ENCODE results near the gene KAT5.
"Not testable (repeated sequence)": the region's sequence is repeated elsewhere in the genome, so short reads cannot be mapped to it uniquely, and the experiment has no call there.

The KAT5 gene

GRCh38 chr11:65680192-65680743, 31.8 kb upstream of the KAT5 start:
- TF ChIP-seq CTCF (IDR thresholded peaks at IDR 0.05; ENCODE audit: unreplicated experiment in 3 of 3), result no peak
- Mint-ChIP-seq H3K27me3 (ENCODE audit: low read depth) (peaks cover 6% of the 10 kb centered on the region), H3K9me3 (no peaks in the 10 kb centered on the region), H3K27ac (no peak overlapping the region), H3K36me3 (ENCODE audit: low read depth) (no peaks in the 10 kb centered on the region), H3K4me3 (no peak overlapping the region), H3K4me1 (no peaks in the 10 kb centered on the region)

GRCh38 chr11:65683480-65683879, 28.6 kb upstream of the KAT5 start:
- H3K27me3 Mint-ChIP-seq (ENCODE audit: low read depth); H3K36me3 Mint-ChIP-seq (ENCODE audit: low read depth); H3K4me1 Mint-ChIP-seq; H3K9me3 Mint-ChIP-seq; H3K27ac Mint-ChIP-seq; H3K4me3 Mint-ChIP-seq: not testable (repeated sequence)

- Mint-ChIP-seq H3K27me3 (ENCODE audit: low read depth) (peaks cover 6% of the 10 kb centered on the region), H3K27ac (no peak overlapping the region), H3K4me3 (no peak overlapping the region), H3K36me3 (ENCODE audit: low read depth) (no peaks in the 10 kb centered on the region), H3K4me1 (no peaks in the 10 kb centered on the region), H3K9me3 (no peaks in the 10 kb centered on the region)
- no peak for TF ChIP-seq CTCF (IDR thresholded peaks at IDR 0.05; ENCODE audit: unreplicated experiment in 3 of 3)
These were observed 26.1 kb upstream of the KAT5 start for GRCh38 chr11:65685981-65686380.

- not testable (repeated sequence) for H3K27me3 Mint-ChIP-seq (ENCODE audit: low read depth); H3K36me3 Mint-ChIP-seq (ENCODE audit: low read depth); H3K27ac Mint-ChIP-seq; H3K9me3 Mint-ChIP-seq; H3K4me1 Mint-ChIP-seq; H3K4me3 Mint-ChIP-seq
These were observed 20.2 kb upstream of the KAT5 start for GRCh38 chr11:65691847-65692246.

- H3K4me1 Mint-ChIP-seq, result no peaks in the 10 kb centered on the region
- H3K4me3 Mint-ChIP-seq, result no peak overlapping the region
- peaks cover 3% of the 10 kb centered on the region for H3K27me3 Mint-ChIP-seq (ENCODE audit: low read depth)
- no peak for TF ChIP-seq CTCF (IDR thresholded peaks at IDR 0.05; ENCODE audit: unreplicated experiment in 3 of 3)
- H3K9me3 Mint-ChIP-seq, result no peaks in the 10 kb centered on the region
- no peak overlapping the region for H3K27ac Mint-ChIP-seq
- no peaks in the 10 kb centered on the region for H3K36me3 Mint-ChIP-seq (ENCODE audit: low read depth)
These were observed 19.7 kb upstream of the KAT5 start for GRCh38 chr11:65692367-65692766.

- Mint-ChIP-seq H3K27ac (no peak overlapping the region), H3K9me3 (no peaks in the 10 kb centered on the region), H3K4me3 (no peak overlapping the region), H3K27me3 (ENCODE audit: low read depth) (peaks cover 12% of the 10 kb centered on the region), H3K36me3 (ENCODE audit: low read depth) (no peaks in the 10 kb centered on the region), H3K4me1 (no peaks in the 10 kb centered on the region)
- TF ChIP-seq CTCF (IDR thresholded peaks at IDR 0.05; ENCODE audit: unreplicated experiment in 3 of 3), result no peak
These were observed 16.4 kb upstream of the KAT5 start for GRCh38 chr11:65695459-65696241.

All from nephron (organoid).